Activated effector memory CD4-positive, alpha-beta T cell treated with anti-CD3 and anti-CD28 coated beads, Interleukin-2, amount 50 U/mL, for 16 hours (primary cell): ENCODE measurements around the gene NOB1.
"Not testable (repeated sequence)": the region's sequence is repeated elsewhere in the genome, so short reads cannot be mapped to it uniquely, and the experiment has no call there.

Source experiments
- DNase-seq: peaks from one replicate; pipeline ENCODE4 v3.0.0-alpha.2; 2020

Gene NOB1

DNA sequence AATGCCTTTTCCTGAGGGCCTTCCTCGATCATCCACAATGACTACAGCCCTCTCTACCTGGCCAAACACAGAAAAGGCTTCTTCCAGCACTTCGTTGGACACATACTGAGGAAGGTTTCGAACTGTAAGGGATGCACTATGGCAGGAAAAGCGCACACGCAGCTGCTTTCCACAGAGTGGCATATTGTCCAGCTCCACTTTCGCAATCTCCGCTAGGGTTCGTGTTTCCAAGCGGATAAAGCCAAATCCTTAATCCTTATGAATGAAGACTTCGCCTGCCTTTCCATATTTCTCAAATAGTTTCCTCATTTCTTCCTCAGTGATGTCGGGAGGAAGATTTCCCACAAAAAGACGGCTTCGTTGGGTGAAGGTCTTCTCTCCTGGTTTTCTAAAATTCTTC is 2.6 kb upstream of the NOB1 start:
- not testable (repeated sequence) for DNase-seq

DNA sequence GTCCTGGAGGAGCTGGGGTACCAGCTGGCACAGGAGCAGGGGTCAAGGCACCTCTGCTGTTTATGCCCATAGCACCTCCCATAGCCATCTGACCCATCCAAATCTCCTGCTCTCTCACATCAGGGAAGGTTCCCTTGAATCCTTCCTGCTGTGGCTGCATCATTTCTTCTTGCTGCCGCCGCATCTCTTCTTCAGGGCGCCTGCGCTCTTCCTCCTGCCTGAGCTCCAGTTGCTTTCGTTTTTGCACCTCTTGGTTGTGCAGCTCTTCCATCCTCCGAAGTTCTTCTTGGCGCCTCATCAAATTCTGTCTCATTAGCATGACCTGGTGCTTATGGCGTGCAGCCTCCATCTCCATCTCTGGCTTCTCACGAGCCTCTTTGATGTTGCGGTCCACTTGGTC is 2.0 kb upstream of the NOB1 start:
- no peak for DNase-seq

DNA sequence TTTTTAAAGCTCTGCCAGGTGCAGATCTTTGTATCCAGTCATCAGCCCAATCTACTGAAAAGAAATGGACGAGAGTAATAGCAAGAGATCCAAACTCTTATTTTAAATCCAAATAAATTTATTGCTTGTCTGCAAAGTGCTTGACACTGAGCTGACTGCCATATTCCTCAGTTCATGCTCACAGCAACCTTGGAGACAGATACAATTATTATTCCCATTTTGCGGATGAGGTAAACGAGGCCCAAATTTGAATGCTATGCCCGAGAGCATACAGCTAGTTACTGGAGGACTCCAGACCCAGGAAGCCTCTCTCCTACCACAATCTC is 620 bp downstream of the NOB1 start:
- no peak for DNase-seq

DNA sequence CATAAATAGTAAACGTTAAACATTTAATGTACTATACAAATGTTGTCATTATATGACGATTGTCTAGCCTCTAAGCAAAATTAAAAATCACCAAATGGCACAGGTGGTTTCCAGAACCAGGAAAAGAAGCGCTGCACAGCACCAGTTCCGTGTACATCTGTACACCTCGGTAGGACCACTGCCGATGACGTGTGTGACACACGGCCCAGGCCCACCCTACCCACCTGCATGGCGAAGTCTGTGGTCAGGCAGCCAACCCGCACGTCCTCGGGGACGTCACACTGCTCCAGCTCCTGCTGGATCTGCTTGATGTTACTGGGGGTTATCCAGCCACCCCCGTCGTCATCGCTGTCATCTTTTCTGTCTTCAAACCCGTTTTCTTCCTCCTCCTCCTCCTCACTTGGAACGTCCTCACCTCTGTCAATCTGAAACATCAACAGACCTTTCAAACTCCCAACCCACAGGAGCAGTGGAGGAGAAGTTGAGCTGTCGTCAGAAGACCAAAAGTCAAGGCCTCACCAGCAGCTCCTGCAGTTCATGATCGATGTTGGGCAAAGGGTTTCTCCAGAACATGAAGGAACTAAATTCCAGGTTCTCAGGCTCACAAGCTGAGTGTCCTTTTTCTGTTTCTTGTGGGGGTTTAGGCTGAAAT is 5.9 kb downstream of the NOB1 start:
- no peak for DNase-seq

DNA sequence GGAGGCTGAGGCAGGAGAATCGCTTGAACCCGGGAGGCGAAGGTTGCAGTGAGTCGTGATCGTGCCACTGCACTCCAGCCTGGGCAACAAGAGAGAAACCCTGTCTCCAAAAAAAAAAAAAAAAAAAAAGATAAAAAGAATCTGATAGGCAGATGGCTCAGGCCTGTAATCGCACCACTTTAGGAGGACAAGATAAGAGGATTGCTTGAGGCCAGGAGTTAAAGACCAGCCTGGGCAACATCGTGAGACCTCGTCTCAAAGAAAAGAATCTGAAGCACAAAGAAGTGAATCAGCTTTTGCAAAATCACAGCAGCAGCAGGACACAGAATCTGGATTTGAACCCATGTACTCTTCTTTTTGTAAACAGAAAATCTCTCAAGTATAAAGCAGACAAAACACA is 7.6 kb downstream of the NOB1 start:
- no peak for DNase-seq

DNA sequence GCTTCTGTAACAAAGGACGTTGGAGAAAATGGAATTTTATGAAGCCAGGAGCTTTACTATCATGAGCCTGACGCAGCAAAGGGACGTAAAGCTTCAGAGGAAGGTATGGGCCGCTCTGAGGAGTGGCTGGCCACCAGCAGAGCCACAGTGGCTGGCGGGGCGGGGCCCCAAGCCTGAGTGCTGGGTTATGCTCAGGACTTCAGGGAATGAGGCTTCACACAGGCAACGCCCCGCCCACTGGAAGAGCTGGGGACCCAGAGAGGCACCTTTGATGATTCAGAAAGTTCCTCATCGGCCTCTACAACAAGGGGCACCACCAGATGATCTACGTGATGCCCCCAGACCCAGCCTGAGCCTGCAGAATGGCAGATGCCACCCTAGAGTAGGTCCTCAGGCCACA is 8.8 kb downstream of the NOB1 start:
- no peak for DNase-seq

DNA sequence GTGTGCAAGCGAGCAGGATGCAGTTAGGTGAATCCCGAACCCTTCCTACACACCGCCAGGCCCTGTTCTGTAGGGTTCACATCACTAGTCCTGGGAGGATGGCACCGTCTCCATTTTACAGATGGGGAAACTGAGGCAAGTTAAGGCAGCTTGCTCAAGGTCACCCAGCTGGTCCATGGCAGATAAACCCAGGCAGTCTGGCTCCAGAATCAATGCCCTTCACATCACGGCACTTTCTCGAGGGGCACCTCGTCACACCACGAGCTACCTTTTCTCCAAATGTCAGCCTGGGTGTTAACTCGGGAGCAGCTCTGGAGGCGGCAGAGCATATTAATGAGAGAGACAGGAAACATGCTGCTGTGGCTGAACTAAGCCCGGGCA is 9.5 kb downstream of the NOB1 start:
- DNase-seq: no peak

DNA sequence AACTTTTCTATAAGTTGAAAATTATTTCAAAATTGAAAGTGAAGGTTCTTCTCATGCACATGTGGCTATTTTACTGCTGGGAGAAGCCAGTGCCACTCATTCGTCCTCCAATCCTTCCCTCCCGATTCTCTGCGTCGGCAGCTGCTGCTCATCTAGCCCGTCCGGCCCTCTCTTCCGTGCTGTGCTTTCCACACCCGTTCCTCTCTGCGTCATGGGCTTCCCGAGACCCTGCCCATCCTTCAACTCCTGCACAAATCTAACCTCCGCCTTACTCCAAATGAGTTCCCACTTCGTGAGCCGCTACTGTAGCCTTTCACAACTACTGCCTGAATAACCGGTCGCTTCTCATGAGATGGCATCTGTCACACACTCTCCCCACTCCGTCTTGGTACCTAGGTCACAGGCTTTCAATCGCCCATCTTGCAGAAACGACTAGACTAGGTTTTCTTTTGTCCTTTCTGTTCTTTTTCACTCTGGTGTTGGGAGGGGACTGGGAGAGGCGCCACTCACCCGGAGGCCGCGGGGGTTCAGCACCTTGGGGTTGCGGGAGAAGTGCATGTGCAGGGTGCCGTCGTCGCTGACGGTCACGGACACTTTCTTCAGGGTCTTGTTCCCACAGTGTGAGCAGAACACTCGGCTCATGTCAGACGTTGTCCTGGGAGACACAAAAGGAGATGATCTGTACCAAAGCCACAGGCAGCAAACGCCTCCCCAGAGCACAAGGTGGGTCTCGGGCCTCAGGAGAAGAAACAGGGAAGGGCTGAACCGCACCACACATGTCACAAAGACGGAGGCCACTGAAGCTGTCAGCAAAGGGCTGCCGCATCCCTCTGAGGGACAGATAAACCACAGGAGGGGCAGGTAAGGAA is 10.1 kb downstream of the NOB1 start:
- no peak for DNase-seq

DNA sequence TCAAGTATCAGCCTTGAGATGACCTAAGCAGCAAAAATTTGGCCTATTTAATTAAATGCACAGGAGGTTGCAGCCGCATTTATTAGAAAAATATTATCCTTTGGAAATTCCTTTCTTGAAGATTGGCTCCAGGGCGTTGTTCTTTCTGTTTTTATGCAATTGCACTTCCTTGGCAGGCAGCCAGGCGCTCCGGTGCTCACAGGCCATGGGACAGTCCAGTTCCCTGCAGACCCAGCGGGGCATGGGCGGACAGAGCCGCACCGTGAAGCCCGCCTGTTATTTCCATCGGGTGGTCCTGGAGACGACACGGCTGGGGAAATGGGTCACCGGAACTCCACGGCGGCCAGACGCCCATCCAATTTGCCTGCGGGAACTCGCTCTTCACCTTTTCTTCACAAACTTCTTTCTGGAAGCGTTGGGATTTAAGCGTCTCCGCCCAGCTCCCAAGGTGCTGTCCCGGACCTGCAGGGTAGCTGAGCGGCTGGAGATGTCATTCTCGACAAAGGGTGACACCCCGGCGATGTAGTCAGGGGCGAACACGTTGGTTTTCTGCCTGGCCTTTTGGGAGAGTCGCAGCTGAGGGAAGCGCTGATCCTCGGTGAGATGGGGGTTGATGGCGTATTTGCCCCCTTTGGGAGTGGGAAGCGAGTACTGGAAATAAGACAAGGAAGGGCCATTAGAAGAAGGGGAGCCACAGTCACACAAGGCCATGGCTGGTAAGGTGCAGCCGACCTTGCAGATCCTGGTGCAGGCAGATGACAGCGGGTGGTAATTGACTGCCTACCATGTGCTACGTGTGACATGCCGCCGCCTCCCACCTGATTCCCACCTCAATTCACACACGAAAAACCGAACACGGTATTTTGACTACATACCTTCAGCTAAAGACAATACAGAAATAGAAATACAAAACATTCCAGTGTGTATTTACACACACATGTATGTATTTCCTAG is 12.5 kb downstream of the NOB1 start:
- DNase-seq: no peak

DNA sequence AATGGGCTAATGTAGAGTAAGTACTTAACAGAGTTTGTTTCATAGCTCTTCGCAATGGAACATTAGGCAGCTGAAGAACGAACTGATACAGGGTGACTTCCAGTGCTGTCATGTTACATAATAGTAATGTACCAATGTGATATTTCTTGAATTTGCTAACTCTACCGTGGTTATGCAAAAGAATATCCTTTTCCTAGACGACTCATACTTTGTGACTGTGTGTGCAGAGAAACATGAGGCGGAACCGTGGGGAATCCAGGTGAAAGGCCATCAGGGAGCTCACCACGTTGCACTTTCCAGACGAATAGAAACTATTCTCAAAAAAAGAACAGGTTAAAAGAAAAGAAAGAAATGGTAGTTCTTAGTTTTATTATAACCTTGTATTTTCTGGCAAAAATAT is 13.2 kb downstream of the NOB1 start:
- DNase-seq: no peak

DNA sequence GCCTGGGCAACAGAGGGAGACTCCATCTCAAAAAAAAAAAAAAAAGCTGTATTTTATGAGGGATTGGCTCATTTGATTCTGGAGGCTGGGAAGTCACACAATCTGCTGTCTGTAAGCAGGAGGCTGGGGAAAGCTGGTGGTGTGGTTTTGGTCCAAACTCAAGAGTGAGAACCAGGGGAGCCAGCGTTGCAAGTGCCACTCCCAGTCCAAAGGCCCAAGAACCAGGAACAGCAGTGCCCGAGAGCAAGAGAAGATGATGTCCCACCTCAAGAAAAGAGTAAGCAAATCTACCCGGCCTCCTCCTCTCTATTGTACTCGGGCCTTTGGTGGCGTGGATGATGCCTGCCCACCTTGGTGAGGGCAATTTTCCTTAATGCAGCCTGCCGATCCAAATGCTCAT is 22.6 kb downstream of the NOB1 start:
- no peak for DNase-seq

DNA sequence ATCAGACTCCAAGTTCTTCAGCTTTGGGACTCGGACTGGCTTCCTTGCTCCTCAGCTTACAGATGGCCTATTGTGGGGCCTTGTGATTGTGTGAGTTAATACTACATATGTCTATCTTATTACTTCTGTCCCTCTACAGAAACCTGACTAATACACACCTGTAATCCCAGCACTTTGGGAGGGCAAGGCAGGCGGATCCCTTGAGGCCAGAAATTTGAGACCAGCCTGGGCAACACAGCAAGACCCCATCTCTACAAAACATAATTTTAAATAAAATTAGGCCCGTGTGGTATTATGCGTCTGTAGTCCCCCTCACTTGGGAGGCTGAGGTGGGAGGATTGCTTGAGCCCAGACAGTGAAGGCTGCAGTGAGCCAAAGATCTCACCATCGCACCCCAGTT is 23.4 kb downstream of the NOB1 start:
- not testable (repeated sequence) for DNase-seq

DNA sequence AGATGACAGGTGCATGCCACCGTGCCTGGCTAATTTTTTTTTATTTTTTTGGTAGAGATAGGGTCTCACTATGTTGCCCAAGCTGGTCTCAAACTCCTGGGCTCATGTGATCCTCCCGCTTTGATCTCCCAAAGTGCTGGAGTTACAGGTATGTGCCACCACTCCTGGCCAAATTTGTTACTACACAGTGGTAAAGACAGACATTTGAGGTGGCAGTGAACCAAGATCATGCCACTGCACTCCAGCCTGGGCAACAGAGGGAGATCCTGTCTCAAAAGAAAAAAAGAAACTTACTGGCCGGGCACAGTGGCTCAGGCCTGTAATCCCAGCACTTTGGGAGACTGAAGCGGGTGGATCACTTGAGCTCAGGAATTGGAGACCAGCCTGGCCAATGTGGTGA is 25.7 kb downstream of the NOB1 start:
- not testable (repeated sequence) for DNase-seq

DNA sequence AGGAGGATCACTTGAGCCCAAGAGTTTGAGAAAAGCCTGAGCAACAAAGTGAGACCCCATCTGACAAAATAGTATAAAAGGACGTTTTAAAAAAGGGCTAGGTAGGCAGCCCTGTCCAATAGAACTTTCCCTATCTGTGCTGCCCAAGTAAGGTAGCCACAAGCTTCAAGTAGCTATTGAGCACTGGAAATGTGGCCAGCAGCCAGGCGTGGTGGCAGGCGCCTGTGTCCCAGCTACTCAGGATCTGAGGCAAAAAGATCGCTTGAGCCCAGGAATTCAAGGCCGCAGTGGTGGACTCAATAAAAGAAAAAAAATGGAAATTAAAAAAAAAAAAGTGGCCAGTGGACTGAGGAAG is 26.8 kb downstream of the NOB1 start:
- no peak for DNase-seq

DNA sequence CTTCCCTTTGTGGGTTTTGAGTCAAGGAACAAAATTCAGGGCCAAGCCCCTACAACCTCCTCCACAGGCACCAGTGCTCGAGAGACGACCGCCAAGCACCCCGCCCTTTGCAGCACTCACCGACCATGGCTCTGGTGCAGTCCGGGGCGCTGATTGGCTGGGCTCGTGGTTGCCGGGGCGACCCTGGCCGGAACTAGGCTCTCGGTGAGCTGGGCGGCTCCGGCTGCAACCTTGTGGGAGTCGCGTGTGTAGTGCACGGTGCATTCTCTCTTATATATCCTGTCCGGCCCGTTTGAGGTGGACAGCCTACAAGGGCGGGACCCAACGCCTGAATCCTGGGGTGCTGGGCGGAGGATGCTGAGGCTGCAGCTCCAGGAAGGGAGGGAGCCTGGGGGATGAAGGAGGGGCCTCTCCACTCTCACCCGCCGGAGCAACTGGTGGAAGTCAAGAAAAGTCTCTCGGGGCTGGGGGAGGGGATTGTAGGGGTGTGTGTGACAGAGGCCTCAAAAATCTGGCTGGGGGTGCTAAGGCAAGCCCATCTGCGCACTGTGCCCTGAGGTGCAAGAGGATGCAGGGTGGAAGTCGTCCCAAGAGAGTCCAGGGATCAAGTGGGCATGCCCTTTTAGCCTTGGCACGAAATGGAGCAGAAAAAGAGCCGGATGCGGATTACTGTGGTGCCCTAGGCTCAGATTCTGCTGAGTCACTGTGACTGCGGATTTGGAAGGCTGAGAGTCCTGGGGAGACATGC is 28.2 kb downstream of the NOB1 start, which contains the start of gene NQO1:
NQO1 (minus strand) TSS at position 248 of the 748 bp plus-strand sequence; CDS start at position 127, 121 bp downstream.
- peak; percentile 94 for DNase-seq

DNA sequence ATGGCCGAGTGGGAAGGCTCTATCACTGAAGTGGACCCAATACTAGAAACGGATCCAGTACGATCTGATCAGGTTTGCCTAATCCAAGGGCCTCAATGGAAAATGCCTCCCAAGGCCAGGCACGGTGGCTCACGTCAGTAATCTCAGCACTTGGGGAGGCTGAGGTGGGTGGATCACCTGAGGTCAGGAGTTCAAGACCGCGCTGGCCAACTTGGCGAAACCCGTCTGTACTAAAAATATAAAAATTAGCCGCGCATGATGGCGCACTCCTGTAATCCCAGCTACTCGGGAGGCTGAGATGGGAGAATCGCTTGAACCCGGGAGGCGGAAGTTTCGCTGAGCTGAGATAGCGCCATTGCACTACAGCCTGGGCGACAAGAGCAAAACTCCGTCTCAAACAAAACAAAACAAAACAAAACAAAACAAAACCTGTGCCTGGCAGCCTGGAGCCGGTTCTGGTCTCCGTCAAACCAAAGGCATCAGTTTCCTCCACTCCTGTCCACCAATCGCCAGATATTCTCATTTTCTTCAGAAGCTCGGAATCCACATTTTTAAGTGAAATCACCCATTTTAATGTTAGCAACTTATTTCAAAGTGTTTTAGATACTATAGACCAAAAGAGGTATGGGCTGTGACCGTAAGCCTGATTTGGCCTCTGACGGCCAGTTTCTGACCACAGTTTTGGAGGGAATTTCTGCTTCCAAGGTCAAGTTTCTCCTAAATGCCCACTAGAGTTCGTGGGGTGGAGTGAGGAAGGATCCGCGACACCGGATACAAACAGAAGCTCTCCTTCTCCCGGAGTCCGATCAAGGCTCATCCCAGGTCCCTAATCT is 29.0 kb downstream of the NOB1 start:
- no peak for DNase-seq

DNA sequence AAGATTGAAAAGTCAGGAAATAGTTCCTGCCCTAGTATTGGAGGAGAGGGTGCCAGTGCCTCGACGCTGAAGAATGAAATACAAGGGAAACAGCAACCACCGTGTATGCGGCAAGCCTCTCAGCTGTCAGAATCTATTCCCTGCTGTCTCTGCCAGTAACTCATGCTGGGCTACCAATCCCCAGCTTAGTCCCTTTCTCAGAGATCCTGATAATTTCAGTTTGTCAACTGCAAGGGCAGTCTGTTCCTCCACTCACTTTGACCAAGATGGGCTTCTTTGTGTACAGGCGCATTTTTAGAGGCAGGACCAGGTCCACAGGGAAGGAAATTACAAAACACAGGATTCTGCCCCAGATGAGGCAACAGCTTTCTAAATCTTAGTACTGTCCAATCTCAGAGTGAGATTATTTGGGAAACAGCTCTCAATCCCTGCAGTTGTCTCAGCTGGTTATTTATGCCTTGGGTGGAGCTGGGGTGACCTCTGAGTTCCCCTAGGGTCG is 29.7 kb downstream of the NOB1 start:
- no peak for DNase-seq

DNA sequence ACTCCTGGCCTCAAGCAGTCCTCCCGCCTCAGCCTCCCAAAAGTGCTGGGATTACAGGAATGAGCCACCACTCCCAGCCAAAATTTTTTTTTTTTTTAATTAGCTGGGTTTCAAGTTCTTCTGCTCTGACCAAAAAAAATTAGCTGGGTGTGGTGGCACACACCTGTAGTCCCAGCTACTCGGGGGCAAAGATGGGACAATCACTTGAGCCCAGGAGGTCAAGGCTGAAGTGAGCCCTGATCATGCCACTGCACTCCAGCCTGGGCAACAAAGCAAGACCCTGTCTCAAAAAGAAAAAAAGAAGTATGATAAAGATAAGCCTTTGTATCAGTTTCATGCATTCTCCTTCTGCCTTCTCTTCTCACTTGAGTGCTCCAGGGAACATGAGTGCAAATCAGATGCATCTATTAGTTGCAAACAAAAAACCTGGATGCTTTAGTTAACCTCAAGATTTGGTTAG is 30.3 kb downstream of the NOB1 start:
- no peak for DNase-seq

DNA sequence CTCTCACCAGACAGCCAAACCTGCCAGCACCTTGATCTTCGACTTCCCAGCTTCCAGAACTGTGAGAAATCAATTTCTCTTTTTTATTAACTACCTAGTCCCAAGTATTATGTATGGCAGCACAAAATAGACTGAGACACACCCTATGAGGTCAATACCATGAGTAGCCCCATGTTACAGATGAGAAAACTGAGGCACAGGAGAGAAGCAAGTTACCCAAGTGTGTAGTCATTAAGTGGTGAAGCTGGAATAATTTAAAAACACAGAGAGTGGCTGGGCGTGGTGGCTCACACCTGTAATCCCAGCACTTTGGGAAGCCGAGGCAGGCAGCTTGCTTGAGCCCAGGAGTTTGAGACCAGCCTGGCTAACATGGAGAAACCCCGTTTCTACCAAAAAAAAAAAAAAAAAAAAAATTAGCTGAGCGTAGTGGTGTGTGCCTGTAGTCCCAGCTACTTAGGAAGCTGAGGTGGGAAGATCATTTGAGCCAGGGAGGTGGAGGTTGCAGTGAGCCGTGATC is 33.2 kb downstream of the NOB1 start:
- no peak for DNase-seq

DNA sequence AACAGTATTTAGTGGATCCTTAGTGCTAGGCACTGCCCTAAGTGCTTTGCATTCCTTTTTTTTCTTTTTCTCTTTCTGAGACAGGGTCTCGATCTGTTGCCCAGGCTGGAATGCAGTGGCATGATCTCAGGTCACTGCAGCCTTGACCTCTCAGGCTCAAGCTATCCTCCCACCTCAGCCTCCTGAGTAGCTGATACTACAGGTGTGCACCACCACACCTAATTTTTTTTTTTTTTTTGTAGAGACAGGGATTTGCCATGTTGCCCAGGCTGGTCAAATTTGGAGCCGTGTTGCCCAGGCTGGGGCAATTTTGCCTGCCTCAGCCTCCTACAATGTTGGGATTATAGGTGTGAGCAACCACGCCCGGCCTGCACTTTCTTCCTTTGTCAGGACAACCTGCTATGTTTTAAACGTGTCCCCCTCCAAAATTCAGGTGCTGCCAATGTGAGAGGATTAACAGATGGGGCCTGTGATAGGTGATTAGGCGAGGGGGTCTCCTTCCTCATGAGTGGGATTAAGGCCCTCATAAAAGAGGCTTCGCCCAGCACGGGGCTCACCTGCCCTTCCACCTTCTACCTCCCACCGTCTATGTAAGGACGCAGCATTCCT is 33.8 kb downstream of the NOB1 start:
- no peak for DNase-seq
